HG02943 (cell line): ENCODE measurements around the gene EEFSEC.

Source experiments
- ATAC-seq: cut with Tn5 transposase; IDR thresholded peaks from one replicate; pipeline ENCODE4 v1.9.1; 2021; ENCODE audit warnings: mild to moderate bottlenecking, low read depth, moderate library complexity; ENCODE audit not compliant: unreplicated experiment

Gene EEFSEC

GRCh38 chr3:128324911-128325592 is 171.8 kb downstream of the EEFSEC start:
- ATAC-seq = no peak

GRCh38 chr3:128326051-128326823 is 173.0 kb downstream of the EEFSEC start:
- no peak for ATAC-seq

- no peak for ATAC-seq
These were observed 174.3 kb downstream of the EEFSEC start for GRCh38 chr3:128327606-128328031.

- ATAC-seq = no peak
These were observed 175.5 kb downstream of the EEFSEC start for GRCh38 chr3:128328546-128329458.

- no peak for ATAC-seq
These were observed 176.4 kb downstream of the EEFSEC start for GRCh38 chr3:128329491-128330213.

GRCh38 chr3:128330214-128330842 is 177.0 kb downstream of the EEFSEC start:
- ATAC-seq = no peak

- no peak for ATAC-seq
These were observed 180.9 kb downstream of the EEFSEC start for GRCh38 chr3:128334086-128334645.

GRCh38 chr3:128334766-128335165 is 181.5 kb downstream of the EEFSEC start:
- ATAC-seq = no peak

GRCh38 chr3:128335621-128336296 is 182.5 kb downstream of the EEFSEC start:
- ATAC-seq = no peak

GRCh38 chr3:128336337-128337156 is 183.3 kb downstream of the EEFSEC start:
- no peak for ATAC-seq

GRCh38 chr3:128337305-128337704 is 184.0 kb downstream of the EEFSEC start:
- no peak for ATAC-seq

GRCh38 chr3:128338536-128339330 is 185.5 kb downstream of the EEFSEC start:
- ATAC-seq = no peak

- no peak for ATAC-seq
These were observed 186.3 kb downstream of the EEFSEC start for GRCh38 chr3:128339491-128340012.

- no peak for ATAC-seq
These were observed 187.1 kb downstream of the EEFSEC start for GRCh38 chr3:128340198-128340903.

- ATAC-seq = no peak
These were observed 187.7 kb downstream of the EEFSEC start for GRCh38 chr3:128340904-128341555.
